HepG2 (cell line): ENCODE results near the gene UBE2B. TPM values are rescaled to one million over a fixed set of nuclear protein-coding genes. Genes with fewer than 3 reads are reported as not detected.

ENCODE experiments used
- ATAC-seq: fragments of 200-7000 bp; cut with Tn5 transposase; 3 replicates; pipeline ENCODE4 v1.9.1; 2020; ENCODE audit warnings: mild to moderate bottlenecking, moderate library complexity
- BruUV-seq: library from RNA; stranded (reverse); fragments of 400-500 nt; replicated peaks from 2 replicates; lab custom pipeline; 2021; lab: Mats Ljungman, UMichigan
- CTCF ChIA-PET: fragments of 300-600 bp; formaldehyde crosslinking; extraction: SDS; loops from one replicate; lab custom pipeline; 2021; ENCODE audit warnings: low total read pairs, inconsistent platforms, low intra/inter-chr PET ratio; lab: Yijun Ruan, JAX
- POLR2A ChIA-PET: fragments of 350-600 bp; sonication (Branson Sonifier 250); formaldehyde crosslinking; loops from one replicate; lab custom pipeline; 2020; ENCODE audit warnings: antibody characterized with exemption, inconsistent platforms; lab: Yijun Ruan, JAX
- DNase-seq: peaks from one replicate; pipeline ENCODE4 v3.0.0-alpha.2; 2015; ENCODE audit warnings: low spot score
- FAIRE-seq: peaks from 3 replicates; lab custom pipeline; 2011; peaks lifted over from hg19 to GRCh38; lab: Jason Lieb, UNC
- H2AFZ ChIP-seq: one replicate; pipeline ENCODE4 v1.6.1; 2011; ENCODE audit warnings: low read length, inconsistent platforms
- H3K27ac ChIP-seq: fragments of 300-600 bp; 3 replicates; pipeline ENCODE4 v1.8.0; 2011; ENCODE audit warnings: mixed run types, mild to moderate bottlenecking, mixed read lengths, low read length, inconsistent platforms; ENCODE audit not compliant: insufficient read depth; ENCODE audit errors: extremely low read length
- H3K27me3 ChIP-seq, 2 experiments: fragments of 200-600 bp in 1 of 2; 2 replicates in 1 of 2; 3 replicates in 1 of 2; pipeline versions ENCODE4 v1.6.0 to v1.8.0; 2011; ENCODE audit warnings: low read length in 2 of 2, mild to moderate bottlenecking in 2 of 2, moderate library complexity in 2 of 2, inconsistent platforms in 1 of 2; ENCODE audit not compliant: insufficient read depth in 2 of 2, control insufficient read depth in 1 of 2
- H3K36me3 ChIP-seq, 2 experiments: fragments of 200-600 bp in 1 of 2; replicated peaks in 1 of 2; 2 replicates in 1 of 2; 3 replicates in 1 of 2; pipeline versions ENCODE4 v1.5.1 to v1.8.0; 2011; ENCODE audit warnings: low read length in 2 of 2, inconsistent platforms in 1 of 2; ENCODE audit not compliant: insufficient read depth in 2 of 2, control insufficient read depth in 1 of 2
- H3K4me1 ChIP-seq: 2 replicates; pipeline ENCODE4 v1.5.1; 2012; ENCODE audit warnings: low read length, inconsistent platforms; ENCODE audit not compliant: insufficient read depth
- H3K4me2 ChIP-seq: 2 replicates; pipeline ENCODE4 v1.6.0; 2011; ENCODE audit warnings: low read depth, low read length, inconsistent platforms
- H3K4me3 ChIP-seq, 3 experiments: fragments of 200-600 bp in 1 of 3; sonication (generic), shearing (Covaris generic) in 1 of 3; replicated peaks in 1 of 3; 2 replicates each; pipeline ENCODE4 v1.5.1; 2011 to 2016; ENCODE audit warnings: low read length in 3 of 3, inconsistent platforms in 2 of 3, low read depth in 2 of 3, mild to moderate bottlenecking in 2 of 3, control low read depth in 1 of 3, mixed read lengths in 1 of 3; ENCODE audit not compliant: insufficient read depth in 1 of 3
- H3K79me2 ChIP-seq: one replicate; pipeline ENCODE4 v1.6.1; 2011; ENCODE audit warnings: low read length, inconsistent platforms; ENCODE audit not compliant: insufficient read depth
- H3K9ac ChIP-seq: 2 replicates; pipeline ENCODE4 v1.6.0; 2011; ENCODE audit warnings: mild to moderate bottlenecking, low read depth, low read length, inconsistent platforms; ENCODE audit not compliant: insufficient read depth
- H3K9me3 ChIP-seq: 2 replicates; pipeline ENCODE4 v1.5.1; 2012; ENCODE audit warnings: mild to moderate bottlenecking, low read length
- H4K20me1 ChIP-seq: 2 replicates; pipeline ENCODE4 v1.6.0; 2011; ENCODE audit warnings: inconsistent platforms, mild to moderate bottlenecking, low read length, moderate library complexity; ENCODE audit not compliant: insufficient read depth
- CENPX ChIP-seq: sonication (generic); formaldehyde crosslinking; IDR thresholded peaks from 2 replicates; pipeline ENCODE4 v1.9.0; 2021; ENCODE audit warnings: mild to moderate bottlenecking, missing genetic modification reagents, moderate library complexity
- KAT2B ChIP-seq: fragments of 150-350 bp; IDR thresholded peaks from 2 replicates; pipeline ENCODE4 v1.6.1; 2014; ENCODE audit warnings: low read depth, low read length, borderline replicate concordance
- POLR2A ChIP-seq, 2 experiments: IDR thresholded peaks; 2 replicates each; pipeline ENCODE4 v1.6.1; 2011; ENCODE audit warnings: low read depth in 2 of 2, low read length in 2 of 2, mild to moderate bottlenecking in 1 of 2, moderate library complexity in 1 of 2; ENCODE audit not compliant: insufficient read depth in 1 of 2
- ZBTB4 ChIP-seq: sonication (generic); formaldehyde crosslinking; IDR thresholded peaks from 2 replicates; pipeline ENCODE4 v1.4.0; 2020; ENCODE audit warnings: missing genetic modification reagents, mild to moderate bottlenecking, borderline replicate concordance
- ZNF138 ChIP-seq: sonication (generic); formaldehyde crosslinking; IDR thresholded peaks from 2 replicates; pipeline ENCODE4 v1.5.0; 2020; ENCODE audit warnings: mild to moderate bottlenecking, low read depth, missing genetic modification reagents
- ZNF33A ChIP-seq: sonication (generic); formaldehyde crosslinking; IDR thresholded peaks from 2 replicates; pipeline ENCODE4 v1.5.1; 2020; ENCODE audit warnings: missing genetic modification reagents, mild to moderate bottlenecking, moderate library complexity, borderline replicate concordance
- WGBS: methylation state at CpG from one replicate; pipeline ENCODE4 v1.1.6; 2017; ENCODE audit warnings: low lambda C conversion rate; 5-methylcytosine and 5-hydroxymethylcytosine counted together
- in situ Hi-C: cut with HindIII; loops from 2 replicates; pipeline ENCODE4 v1.10.0; 2017; ENCODE audit warnings: low pct_unique_long_range_greater_than_20kb; ENCODE audit not compliant: extremely low pct_ligation_motif_present
- intact Hi-C: fragments of 100-400 bp; cut with micrococcal nuclease; formaldehyde crosslinking; loops from one replicate; pipeline ENCODE4 v1.10.0; 2022; ENCODE audit not compliant: unreplicated experiment
- polyA plus RNA-seq, 8 experiments: library from polyadenylated mRNA; depleted of rRNA in 3 of 8; stranded (reverse) in 7 of 8; unstranded in 1 of 8; fragments of >200 nt; fragmentation: Illumina TruSeq in 4 of 8; extraction: Trizol in 4 of 8; gene quantifications; 2 replicates each; pipeline versions ENCODE4 v1.2.1 to v1.2.3, GENCODE V29; 2011 to 2016; ENCODE audit warnings: low read depth in 4 of 8, missing spikeins in 1 of 8, mixed read lengths in 1 of 8; ENCODE audit not compliant: insufficient read depth in 1 of 8
- total RNA-seq, 5 experiments: library from RNA; depleted of rRNA; stranded (reverse); fragments of >200 nt; fragmentation: Illumina TruSeq; extraction: Trizol; gene quantifications; 2 replicates each; pipeline ENCODE4 v1.2.3, GENCODE V29; 2016; ENCODE audit warnings: low read depth in 1 of 5

The UBE2B gene
- total and polyA plus RNA-seq, 2 of the 13 experiments (the other 11 are each of a cell fraction or from before 2014, with no cell fraction given) = 25.2 to 56.0 TPM

DNA sequence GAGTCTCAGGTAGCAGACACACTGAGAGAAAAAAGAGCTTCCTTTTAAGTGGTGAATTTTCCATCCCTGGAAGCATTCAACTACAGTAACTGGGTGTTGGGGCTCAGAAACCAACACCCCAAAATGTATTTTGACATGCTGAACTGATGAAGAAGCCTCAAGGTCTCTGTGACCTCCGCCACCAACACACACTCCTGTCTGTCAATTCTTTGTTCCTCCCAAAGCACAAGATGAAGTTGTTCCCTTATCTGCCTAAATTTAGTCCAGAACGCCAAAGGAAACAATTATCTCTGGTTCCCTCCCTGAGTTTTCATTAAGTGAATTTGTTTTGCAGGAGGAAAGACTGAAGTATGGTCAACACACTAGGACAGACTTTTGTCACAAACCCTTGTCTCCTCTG, 41.7 kb downstream of the UBE2B start:
- FAIRE-seq (no peak), ATAC-seq (no peak), DNase-seq (no peak)
- H3K4me2 ChIP-seq = peak overlapping the region; percentile 94
- 62% methylated on average over 2 of the region's 2 CpGs for WGBS
- H3K79me2 ChIP-seq = peaks cover 26% of the 10 kb centered on the region
- in situ Hi-C loops (loop anchor here (5.0 kb wide), 1 partner anchor 99 kb away; no protein-coding TSS in a partner anchor), intact Hi-C loops (loop anchor here (5.0 kb wide), 2 partner anchors 41 to 164 kb away; partner anchors contain the start of gene UBE2B)
- BruUV-seq = no TSS peak
- CTCF ChIA-PET = interaction anchor here (2.1 kb wide), 1 partner anchor 165 kb away, joined by 12 read pairs; no protein-coding TSS in a partner anchor
- H3K4me1 ChIP-seq = peaks cover 76% of the 10 kb centered on the region
- TF ChIP-seq KAT2B (no peak), ZNF138 (CRISPR knock-in tag) (no peak), ZBTB4 (CRISPR knock-in tag) (no peak), CENPX (CRISPR knock-in tag) (no peak), ZNF33A (CRISPR knock-in tag) (no peak), POLR2A (IDR thresholded peaks at IDR 0.05; ENCODE audit: insufficient read depth in 1 of 2, low read depth in 2 of 2, low read length in 2 of 2) (no peak)
- POLR2A ChIA-PET = interaction anchor here (1.2 to 8.7 kb wide), 6 partner anchors 53 to 174 kb away, joined by 4 to 127 read pairs (median 52); partner anchors contain the start of gene JADE2
- no peaks in the 10 kb centered on the region; a peak in 1 of 5 replicates for H3K27me3 ChIP-seq
- peak overlapping the region; percentile 96 for H3K27ac ChIP-seq
- H3K9ac ChIP-seq = peak overlapping the region; percentile 32
- H4K20me1 ChIP-seq = no peaks in the 10 kb centered on the region
- peak overlapping the region in 2 of 3 experiments; percentile 94 to 95; a peak in 2 of 6 replicates for H3K4me3 ChIP-seq
- H3K9me3 ChIP-seq = no peaks in the 10 kb centered on the region
- H2AFZ ChIP-seq = no peak overlapping the region
- H3K36me3 ChIP-seq = no peaks in the 10 kb centered on the region; a peak in 2 of 5 replicates
